Measurements from ENCODE around the gene RFX8.
A peak's percentile ranks its signal among the peaks of the same experiment; 100 is the strongest.
"Not testable (repeated sequence)": the region's sequence is repeated elsewhere in the genome, so short reads cannot be mapped to it uniquely, and the experiment has no call there.

Gene RFX8

GRCh38 chr2:101371636-101372035, 103.3 kb downstream of the RFX8 start:
- no peak for DNase-seq

GRCh38 chr2:101369100-101369499, 105.8 kb downstream of the RFX8 start:
- DNase-seq: no peak

GRCh38 chr2:101368376-101368775, 106.5 kb downstream of the RFX8 start:
- DNase-seq: no peak

- DNase-seq: no peak
Measured at GRCh38 chr2:101367508-101367907, 107.4 kb downstream of the RFX8 start.

- no peak for DNase-seq
Measured at GRCh38 chr2:101364878-101365277, 110.0 kb downstream of the RFX8 start.

GRCh38 chr2:101362777-101363176, 112.1 kb downstream of the RFX8 start:
- DNase-seq: no peak

GRCh38 chr2:101362316-101362715, 112.6 kb downstream of the RFX8 start:
- DNase-seq: peak; percentile 44

GRCh38 chr2:101361522-101361921, 113.4 kb downstream of the RFX8 start:
- peak; percentile 43 for DNase-seq

GRCh38 chr2:101361121-101361520, 113.8 kb downstream of the RFX8 start:
- no peak for DNase-seq

GRCh38 chr2:101360232-101360631, 114.7 kb downstream of the RFX8 start:
- no peak for DNase-seq

- no peak for DNase-seq
Measured at GRCh38 chr2:101359410-101359954, 115.4 kb downstream of the RFX8 start.

- DNase-seq: no peak
Measured at GRCh38 chr2:101357376-101357775, 117.5 kb downstream of the RFX8 start.

- no peak for DNase-seq
Measured at GRCh38 chr2:101356521-101356920, 118.4 kb downstream of the RFX8 start.

GRCh38 chr2:101356055-101356454, 118.9 kb downstream of the RFX8 start:
- DNase-seq: no peak

- no peak for DNase-seq
Measured at GRCh38 chr2:101355401-101356054, 119.4 kb downstream of the RFX8 start.

- no peak for DNase-seq
Measured at GRCh38 chr2:101354420-101355311, 120.2 kb downstream of the RFX8 start.

- DNase-seq: not testable (repeated sequence)
Measured at GRCh38 chr2:101352631-101353030, 122.3 kb downstream of the RFX8 start.

GRCh38 chr2:101351207-101351606, 123.7 kb downstream of the RFX8 start:
- DNase-seq: no peak

- DNase-seq: peak; percentile 33
Measured at GRCh38 chr2:101349893-101350662, 124.8 kb downstream of the RFX8 start.

- DNase-seq: no peak
Measured at GRCh38 chr2:101348883-101349282, 126.0 kb downstream of the RFX8 start.

Data from CD4-positive, alpha-beta T cell treated with Interleukin-17A for 1 hour (primary cell).